Measurements from ENCODE around the gene OR4C15.

The OR4C15 gene

DNA sequence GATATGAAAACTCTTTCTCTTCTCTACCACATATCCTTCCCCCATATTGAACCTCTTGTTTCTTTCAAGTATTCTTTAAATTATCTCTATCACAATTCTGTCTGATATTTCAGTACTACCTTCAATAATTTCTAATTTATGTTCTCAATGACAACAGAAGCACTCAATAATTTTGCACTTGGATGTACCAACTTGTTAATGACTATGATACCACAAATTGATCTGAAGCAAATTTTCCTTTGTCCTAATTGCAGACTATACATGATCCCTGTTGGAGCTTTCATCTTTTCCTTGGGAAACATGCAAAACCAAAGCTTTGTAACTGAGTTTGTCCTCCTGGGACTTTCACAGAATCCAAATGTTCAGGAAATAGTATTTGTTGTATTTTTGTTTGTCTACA, at the start of gene OR4C15:
Gene OR4C15, plus strand, starts transcription at position 301 of the 400 bp plus-strand sequence. Its CDS starts 0 bp downstream, at position 301.
- H3K4me3 ChIP-seq (ENCODE audit: low read depth, low read length) = no peak within 1 kb of the TSS

DNA sequence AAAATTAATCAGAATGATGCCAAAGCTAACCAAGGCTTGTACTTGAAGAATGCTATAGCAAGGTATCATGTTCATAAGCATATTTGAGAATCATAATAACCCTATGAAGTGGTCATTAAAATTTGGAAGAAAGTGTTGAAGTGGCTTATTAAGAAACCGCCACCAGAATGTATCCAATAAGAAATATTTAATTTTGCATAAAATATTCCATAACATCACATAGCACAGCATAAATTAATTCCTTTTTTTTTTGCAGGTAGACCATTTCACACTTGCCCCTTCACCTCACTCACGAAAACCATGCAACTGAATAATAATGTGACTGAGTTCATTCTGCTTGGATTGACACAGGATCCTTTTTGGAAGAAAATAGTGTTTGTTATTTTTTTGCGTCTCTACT, 17.6 kb downstream of the OR4C15 start, which contains the start of gene OR4C16:
Gene OR4C16, plus strand, starts transcription at position 301 of the 400 bp plus-strand sequence. Its CDS starts 0 bp downstream, at position 301.
- H3K4me3 ChIP-seq (ENCODE audit: low read depth, low read length) = no peak within 1 kb of the TSS

DNA sequence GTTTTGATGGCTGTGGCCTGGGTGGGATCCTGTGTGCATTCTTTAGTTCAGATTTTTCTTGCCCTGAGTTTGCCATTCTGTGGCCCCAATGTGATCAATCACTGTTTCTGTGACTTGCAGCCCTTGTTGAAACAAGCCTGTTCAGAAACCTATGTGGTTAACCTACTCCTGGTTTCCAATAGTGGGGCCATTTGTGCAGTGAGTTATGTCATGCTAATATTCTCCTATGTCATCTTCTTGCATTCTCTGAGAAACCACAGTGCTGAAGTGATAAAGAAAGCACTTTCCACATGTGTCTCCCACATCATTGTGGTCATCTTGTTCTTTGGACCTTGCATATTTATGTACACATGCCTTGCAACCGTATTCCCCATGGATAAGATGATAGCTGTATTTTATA, 18.3 kb downstream of the OR4C15 start:
- H3K4me3 ChIP-seq (ENCODE audit: low read depth, low read length) = no peak overlapping the region

Data from iPS-11a (cell line).